Epithelial cell of proximal tubule (primary cell): ENCODE data around the gene GLIS2. TPM values are rescaled to one million over a fixed set of nuclear protein-coding genes. Genes with fewer than 3 reads are reported as not detected.

Experiments
- DNase-seq: peaks from one replicate; pipeline ENCODE4 v3.0.0-alpha.2; 2011; ENCODE audit warnings: low read depth
- H3K4me3 ChIP-seq: 2 replicates; pipeline ENCODE4 v1.5.1; 2011; ENCODE audit warnings: low read depth, mild to moderate bottlenecking, low read length
- total RNA-seq: library from RNA; depleted of rRNA; stranded (reverse); fragments of >200 nt; gene quantifications from 2 replicates; pipeline ENCODE4 v1.2.3, GENCODE V29; 2015
- TF ChIP-seq, protein P1 (sequence below): conservative IDR thresholded peaks from 2 replicates; pipeline ENCODE4 v1.5.1; 2012; ENCODE audit warnings: low read depth, mild to moderate bottlenecking, low read length

GLIS2 gene
- total RNA-seq, 1 donor from 2014 or later = 4.6 TPM

DNA sequence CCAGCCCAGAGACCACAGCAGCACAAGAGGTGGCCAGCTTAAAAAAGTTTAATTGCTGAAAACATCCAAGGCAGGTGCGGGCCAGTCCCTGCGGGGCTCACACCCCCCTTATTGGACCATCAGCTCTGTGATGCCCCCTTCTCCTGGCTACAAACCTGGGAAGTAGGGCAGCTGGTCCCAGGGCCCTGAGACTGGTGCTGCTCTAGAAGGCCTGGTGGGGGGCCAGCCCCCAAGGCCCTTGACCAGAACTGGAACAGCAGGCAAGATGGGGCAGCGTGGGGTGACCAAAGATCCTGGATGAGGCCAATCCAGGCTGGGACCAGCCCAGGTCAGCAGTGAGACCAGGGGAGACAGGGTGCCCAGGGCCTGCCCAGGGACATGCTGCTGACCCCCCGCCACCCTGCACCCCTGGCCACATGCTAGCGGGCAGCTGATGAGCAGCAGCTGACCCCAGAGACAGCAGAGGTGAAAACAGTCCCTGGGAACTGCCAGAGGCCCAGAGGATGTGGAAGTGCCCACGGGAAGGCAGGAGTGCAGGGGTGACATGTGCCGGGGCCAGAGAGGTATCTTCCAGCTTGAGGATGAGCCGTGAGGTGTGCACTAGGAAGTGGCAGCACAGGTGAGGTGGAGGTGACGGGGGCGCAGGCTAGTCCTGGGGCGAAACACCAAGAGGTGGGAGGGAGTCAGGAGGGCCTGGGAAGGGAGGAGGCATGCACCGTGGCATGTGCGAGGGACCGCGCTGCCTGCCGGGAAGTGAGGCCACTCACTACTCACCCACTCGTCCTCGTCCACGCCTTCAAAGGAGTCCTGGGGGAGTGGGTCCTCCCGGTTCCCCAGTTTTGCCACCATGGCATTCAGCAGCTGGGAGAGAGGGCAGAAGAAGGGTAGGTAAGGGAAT is 38.9 kb downstream of the GLIS2 start:
- no peak overlapping the region for H3K4me3 ChIP-seq
- DNase-seq = no peak
- TF ChIP-seq, protein P1, sequence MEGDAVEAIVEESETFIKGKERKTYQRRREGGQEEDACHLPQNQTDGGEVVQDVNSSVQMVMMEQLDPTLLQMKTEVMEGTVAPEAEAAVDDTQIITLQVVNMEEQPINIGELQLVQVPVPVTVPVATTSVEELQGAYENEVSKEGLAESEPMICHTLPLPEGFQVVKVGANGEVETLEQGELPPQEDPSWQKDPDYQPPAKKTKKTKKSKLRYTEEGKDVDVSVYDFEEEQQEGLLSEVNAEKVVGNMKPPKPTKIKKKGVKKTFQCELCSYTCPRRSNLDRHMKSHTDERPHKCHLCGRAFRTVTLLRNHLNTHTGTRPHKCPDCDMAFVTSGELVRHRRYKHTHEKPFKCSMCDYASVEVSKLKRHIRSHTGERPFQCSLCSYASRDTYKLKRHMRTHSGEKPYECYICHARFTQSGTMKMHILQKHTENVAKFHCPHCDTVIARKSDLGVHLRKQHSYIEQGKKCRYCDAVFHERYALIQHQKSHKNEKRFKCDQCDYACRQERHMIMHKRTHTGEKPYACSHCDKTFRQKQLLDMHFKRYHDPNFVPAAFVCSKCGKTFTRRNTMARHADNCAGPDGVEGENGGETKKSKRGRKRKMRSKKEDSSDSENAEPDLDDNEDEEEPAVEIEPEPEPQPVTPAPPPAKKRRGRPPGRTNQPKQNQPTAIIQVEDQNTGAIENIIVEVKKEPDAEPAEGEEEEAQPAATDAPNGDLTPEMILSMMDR = no peak

DNA sequence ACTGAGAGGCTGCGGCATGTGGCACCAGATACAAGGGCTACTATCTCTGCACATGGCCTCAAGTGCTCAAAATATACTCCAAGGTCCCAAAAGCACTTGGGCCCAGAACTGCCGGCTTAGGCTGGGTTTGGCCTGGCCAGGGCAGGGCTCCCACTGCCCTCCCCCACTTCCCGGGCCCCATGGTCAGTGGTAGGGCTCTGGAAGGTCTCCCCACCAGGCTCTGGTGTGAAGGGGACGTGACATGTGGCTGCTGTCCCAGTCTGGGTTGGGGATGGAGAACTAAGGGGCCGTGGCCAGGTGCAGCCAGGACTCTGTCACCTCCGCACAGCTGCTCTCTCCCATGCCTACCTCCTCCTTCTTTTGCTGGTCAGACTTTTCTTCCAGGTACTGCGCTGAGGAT is 41.0 kb downstream of the GLIS2 start:
- no peak for DNase-seq
- H3K4me3 ChIP-seq = no peak overlapping the region
- TF ChIP-seq, protein P1 = no peak

GRCh38 chr16:4358236-4358635 is 42.4 kb downstream of the GLIS2 start:
- no peak for DNase-seq
- no peak overlapping the region for H3K4me3 ChIP-seq
- TF ChIP-seq, protein P1 = no peak

- TF ChIP-seq, protein P1 = peak; percentile 90
- no peak overlapping the region for H3K4me3 ChIP-seq
- DNase-seq = no peak
Observed at GRCh38 chr16:4358831-4359561, 43.1 kb downstream of the GLIS2 start.

- TF ChIP-seq, protein P1 = no peak
- no peak for DNase-seq
- H3K4me3 ChIP-seq = no peak overlapping the region
Observed at GRCh38 chr16:4359914-4360313, 44.0 kb downstream of the GLIS2 start.

DNA sequence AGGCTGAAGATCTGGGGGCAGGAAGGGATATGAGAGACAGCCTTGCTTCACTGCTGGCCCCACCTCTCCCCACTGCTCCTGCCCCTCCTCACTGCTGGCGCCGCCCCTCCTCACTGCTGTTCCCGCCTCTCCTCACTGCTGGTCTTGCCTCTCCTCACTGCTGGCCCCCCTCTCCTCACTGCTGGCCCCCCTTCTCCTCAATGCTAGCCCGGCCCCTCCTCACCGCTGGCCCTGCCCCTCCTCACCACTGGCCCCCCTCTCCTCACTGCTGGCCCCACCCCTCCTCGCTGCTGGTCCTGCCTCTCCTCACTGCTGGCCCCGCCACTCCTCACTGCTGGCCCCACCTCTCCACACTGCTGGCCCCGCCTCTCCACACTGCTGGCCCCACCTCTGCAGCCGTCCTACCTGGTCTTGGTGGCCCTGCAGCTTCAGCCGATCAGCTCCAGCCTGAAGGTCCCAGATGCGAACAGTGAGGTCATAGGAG is 44.7 kb downstream of the GLIS2 start:
- no peak for DNase-seq
- no peak overlapping the region for H3K4me3 ChIP-seq
- TF ChIP-seq, protein P1 = no peak
